ENCODE results near the gene KRTAP6-2. TPM values are rescaled to one million over a fixed set of nuclear protein-coding genes. Genes with fewer than 3 reads are reported as not detected.

The KRTAP6-2 gene
- total and polyA plus RNA-seq, 2 donors (not counting 1 experiment from before 2014, with no cell fraction given) = not detected

DNA sequence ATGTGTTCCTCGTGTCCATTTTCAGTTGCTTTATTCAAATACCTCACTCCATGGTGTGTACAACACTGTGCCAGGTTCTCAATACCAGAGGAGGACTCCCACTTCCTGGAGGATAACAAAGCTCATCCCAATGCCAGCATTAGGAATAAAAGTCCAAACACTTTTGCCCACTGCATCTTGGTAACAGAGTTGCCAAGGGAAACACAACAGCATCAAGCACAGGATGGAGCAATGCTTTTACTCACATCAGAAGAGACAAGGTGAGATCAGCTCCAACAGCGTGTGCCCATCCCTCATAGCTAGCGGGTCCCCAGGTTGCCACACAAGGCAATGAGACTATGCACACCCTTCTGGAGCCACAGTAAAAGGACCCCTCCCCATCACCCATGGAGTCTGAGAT is 24.7 kb upstream of the KRTAP6-2 start:
- no peak overlapping the region for H3K4me3 Mint-ChIP-seq
- H3K79me2 ChIP-seq (ENCODE audit: control insufficient read depth, insufficient read depth, low read length) = no peaks in the 10 kb centered on the region
- intact Hi-C loops (cut with micrococcal nuclease) = no loop called here
- no peak overlapping the region for H3K9ac ChIP-seq (ENCODE audit: low read length)
- no peaks in the 10 kb centered on the region for H3K4me1 Mint-ChIP-seq
- 91% methylated on average over 3 of the region's 3 CpGs for WGBS (ENCODE audit: insufficient coverage)
- peaks cover 0 to 16% (median 2%) of the 10 kb centered on the region in 3 donors for H3K9me3 ChIP-seq (ENCODE audit: control extremely low read depth in 1 of 3, control insufficient read depth in 2 of 3, insufficient read depth in 1 of 3, low read length in 2 of 3)
- no peak for TF ChIP-seq EZH2 (IDR thresholded peaks at IDR 0.05; ENCODE audit: borderline replicate concordance, insufficient read depth, low read depth, low read length, poor library complexity, severe bottlenecking)
- TF ChIP-seq, protein P1, sequence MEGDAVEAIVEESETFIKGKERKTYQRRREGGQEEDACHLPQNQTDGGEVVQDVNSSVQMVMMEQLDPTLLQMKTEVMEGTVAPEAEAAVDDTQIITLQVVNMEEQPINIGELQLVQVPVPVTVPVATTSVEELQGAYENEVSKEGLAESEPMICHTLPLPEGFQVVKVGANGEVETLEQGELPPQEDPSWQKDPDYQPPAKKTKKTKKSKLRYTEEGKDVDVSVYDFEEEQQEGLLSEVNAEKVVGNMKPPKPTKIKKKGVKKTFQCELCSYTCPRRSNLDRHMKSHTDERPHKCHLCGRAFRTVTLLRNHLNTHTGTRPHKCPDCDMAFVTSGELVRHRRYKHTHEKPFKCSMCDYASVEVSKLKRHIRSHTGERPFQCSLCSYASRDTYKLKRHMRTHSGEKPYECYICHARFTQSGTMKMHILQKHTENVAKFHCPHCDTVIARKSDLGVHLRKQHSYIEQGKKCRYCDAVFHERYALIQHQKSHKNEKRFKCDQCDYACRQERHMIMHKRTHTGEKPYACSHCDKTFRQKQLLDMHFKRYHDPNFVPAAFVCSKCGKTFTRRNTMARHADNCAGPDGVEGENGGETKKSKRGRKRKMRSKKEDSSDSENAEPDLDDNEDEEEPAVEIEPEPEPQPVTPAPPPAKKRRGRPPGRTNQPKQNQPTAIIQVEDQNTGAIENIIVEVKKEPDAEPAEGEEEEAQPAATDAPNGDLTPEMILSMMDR (IDR thresholded peaks at IDR 0.05) = no peak
- no peaks in the 10 kb centered on the region for H3K9me3 Mint-ChIP-seq (ENCODE audit: insufficient read depth)
- ChIA-PET POLR2A (no interaction called here), CTCF (no interaction called here)
- ATAC-seq (ENCODE audit: low read depth) (no peak), DNase-seq (no peak)
- H3K27me3 ChIP-seq (replicated peaks in 1 of 4; ENCODE audit: control extremely low read depth in 1 of 4, control insufficient read depth in 3 of 4, insufficient read depth in 4 of 4, low read length in 3 of 4) = no peaks in the 10 kb centered on the region
- H3K4me3 ChIP-seq (ENCODE audit: control extremely low read depth in 1 of 5, extremely low read depth in 1 of 5, insufficient read depth in 1 of 5, low read depth in 2 of 5, low read length in 4 of 5) = no peak overlapping the region
- no peak overlapping the region for H2AFZ ChIP-seq (ENCODE audit: insufficient read depth, low read depth, low read length, poor library complexity, severe bottlenecking)
- H3K36me3 ChIP-seq (replicated peaks in 1 of 2; ENCODE audit: control extremely low read depth in 1 of 2, control insufficient read depth in 1 of 2, extremely low read depth in 1 of 2, insufficient read depth in 2 of 2, low read length in 1 of 2) = no peaks in the 10 kb centered on the region
- H3K27ac Mint-ChIP-seq = no peak overlapping the region
- H3K4me1 ChIP-seq (ENCODE audit: control insufficient read depth in 2 of 2, insufficient read depth in 2 of 2, low read length in 2 of 2) = no peaks in the 10 kb centered on the region
- no peaks in the 10 kb centered on the region for H3K27me3 Mint-ChIP-seq
- H4K20me1 ChIP-seq (ENCODE audit: control insufficient read depth, insufficient read depth, low read length, poor library complexity, severe bottlenecking) = no peaks in the 10 kb centered on the region
- H3K4me2 ChIP-seq (replicated peaks; ENCODE audit: low read depth, low read length, poor library complexity, severe bottlenecking) = no peak overlapping the region
- H3K27ac ChIP-seq (ENCODE audit: low read length in 2 of 2) = no peak overlapping the region

- Mint-ChIP-seq H3K27ac (no peak within 1 kb of the TSS), H3K9me3 (ENCODE audit: insufficient read depth) (no peaks in the 10 kb centered on the region), H3K4me1 (no peaks in the 10 kb centered on the region), H3K27me3 (no peaks in the 10 kb centered on the region), H3K4me3 (no peak within 1 kb of the TSS)
- CTCF ChIA-PET = no interaction called here
- H3K27ac ChIP-seq (ENCODE audit: low read length in 2 of 2) = no peak within 1 kb of the TSS
- ATAC-seq (ENCODE audit: low read depth) = no peak
- H4K20me1 ChIP-seq (ENCODE audit: control insufficient read depth, insufficient read depth, low read length, poor library complexity, severe bottlenecking) = no peaks in the 10 kb centered on the region
- H3K36me3 ChIP-seq (replicated peaks in 1 of 2; ENCODE audit: control extremely low read depth in 1 of 2, control insufficient read depth in 1 of 2, extremely low read depth in 1 of 2, insufficient read depth in 2 of 2, low read length in 1 of 2) = no peaks in the 10 kb centered on the region
- no peak within 1 kb of the TSS for H3K4me3 ChIP-seq (ENCODE audit: control extremely low read depth in 1 of 5, extremely low read depth in 1 of 5, insufficient read depth in 1 of 5, low read depth in 2 of 5, low read length in 4 of 5)
- POLR2A ChIA-PET = no interaction called here
- no peak within 1 kb of the TSS for H2AFZ ChIP-seq (ENCODE audit: insufficient read depth, low read depth, low read length, poor library complexity, severe bottlenecking)
- intact Hi-C loops (cut with micrococcal nuclease) = no loop called here
- H3K79me2 ChIP-seq (ENCODE audit: control insufficient read depth, insufficient read depth, low read length) = no peaks in the 10 kb centered on the region
- H3K9me3 ChIP-seq (ENCODE audit: control extremely low read depth in 1 of 3, control insufficient read depth in 2 of 3, insufficient read depth in 1 of 3, low read length in 2 of 3) = peaks cover 0 to 15% (median 2%) of the 10 kb centered on the region in 3 donors
- no peak within 1 kb of the TSS for H3K9ac ChIP-seq (ENCODE audit: low read length)
- no peaks in the 10 kb centered on the region for H3K4me1 ChIP-seq (ENCODE audit: control insufficient read depth in 2 of 2, insufficient read depth in 2 of 2, low read length in 2 of 2)
- H3K4me2 ChIP-seq (replicated peaks; ENCODE audit: low read depth, low read length, poor library complexity, severe bottlenecking) = no peak within 1 kb of the TSS
- TF ChIP-seq, protein P1 (IDR thresholded peaks at IDR 0.05) = no peak
- TF ChIP-seq EZH2 (IDR thresholded peaks at IDR 0.05; ENCODE audit: borderline replicate concordance, insufficient read depth, low read depth, low read length, poor library complexity, severe bottlenecking) = no peak
- no peaks in the 10 kb centered on the region for H3K27me3 ChIP-seq (replicated peaks in 1 of 4; ENCODE audit: control extremely low read depth in 1 of 4, control insufficient read depth in 3 of 4, insufficient read depth in 4 of 4, low read length in 3 of 4)
- no peak for DNase-seq
- no CpG with 5 or more reads among the region's 3 CpGs for WGBS (ENCODE audit: insufficient coverage)
Observed at GRCh38 chr21:30620522-30620921, 21.8 kb upstream of the KRTAP6-2 start, which contains the start of gene KRTAP20-4. KRTAP20-4 (plus strand) TSS chr21:30620627.
